H9 (cell line): ENCODE measurements around the gene TUFT1. TPM values are rescaled to one million over a fixed set of nuclear protein-coding genes. Genes with fewer than 3 reads are reported as not detected.

Source experiments
- DNase-seq: peaks from one replicate; pipeline ENCODE4 v3.0.0-alpha.2; 2017
- H2AFZ ChIP-seq: one replicate; pipeline ENCODE4 v1.6.1; 2013; ENCODE audit warnings: mild to moderate bottlenecking, low read length, control low read depth, moderate library complexity
- H2AK5ac ChIP-seq: 2 replicates; pipeline ENCODE4 v1.6.1; 2013; ENCODE audit warnings: low read length, control low read depth, mixed read lengths; ENCODE audit not compliant: insufficient read length
- H2BK120ac ChIP-seq: one replicate; pipeline ENCODE4 v1.6.1; 2013; ENCODE audit warnings: low read depth, mild to moderate bottlenecking, low read length, control low read depth, inconsistent platforms; ENCODE audit not compliant: poor library complexity, severe bottlenecking
- H2BK12ac ChIP-seq: 2 replicates; pipeline ENCODE4 v1.6.1; 2013; ENCODE audit warnings: low read length, control low read depth, mixed read lengths, low read depth; ENCODE audit not compliant: insufficient read length
- H2BK15ac ChIP-seq: 2 replicates; pipeline ENCODE4 v1.6.1; 2013; ENCODE audit warnings: low read depth, low read length, control low read depth
- H2BK20ac ChIP-seq: one replicate; pipeline ENCODE4 v1.6.1; 2013; ENCODE audit warnings: low read depth, mild to moderate bottlenecking, low read length, control low read depth, inconsistent platforms; ENCODE audit not compliant: poor library complexity, severe bottlenecking
- H2BK5ac ChIP-seq: 2 replicates; pipeline ENCODE4 v1.6.1; 2013; ENCODE audit warnings: low read length, control low read depth, mixed read lengths; ENCODE audit not compliant: insufficient read length
- H3K14ac ChIP-seq: 2 replicates; pipeline ENCODE4 v1.6.1; 2013; ENCODE audit warnings: low read length, control low read depth; ENCODE audit not compliant: insufficient read depth
- H3K18ac ChIP-seq: 2 replicates; pipeline ENCODE4 v1.6.1; 2013; ENCODE audit warnings: low read depth, mild to moderate bottlenecking, mixed read lengths, low read length, control low read depth; ENCODE audit not compliant: insufficient read length
- H3K23ac ChIP-seq: 2 replicates; pipeline ENCODE4 v1.6.1; 2013; ENCODE audit warnings: low read length, control low read depth, mixed read lengths, low read depth; ENCODE audit not compliant: insufficient read length
- H3K23me2 ChIP-seq: 2 replicates; pipeline ENCODE4 v1.6.1; 2013; ENCODE audit warnings: low read depth, mild to moderate bottlenecking, mixed read lengths, low read length, control low read depth; ENCODE audit not compliant: insufficient read length, poor library complexity, severe bottlenecking
- H3K27ac ChIP-seq: 2 replicates; pipeline ENCODE4 v1.5.1; 2013; ENCODE audit warnings: low read length, control low read depth, mixed read lengths, low read depth; ENCODE audit not compliant: insufficient read length
- H3K27me3 ChIP-seq: 2 replicates; pipeline ENCODE4 v1.6.1; 2013; ENCODE audit warnings: low read length, control low read depth, inconsistent platforms; ENCODE audit not compliant: insufficient read depth
- H3K4ac ChIP-seq: 2 replicates; pipeline ENCODE4 v1.6.1; 2013; ENCODE audit warnings: low read depth, mild to moderate bottlenecking, control low read depth, inconsistent platforms, low read length, moderate library complexity
- H3K4me1 ChIP-seq: 2 replicates; pipeline ENCODE4 v1.6.1; 2013; ENCODE audit warnings: low read length, control low read depth, inconsistent platforms; ENCODE audit not compliant: insufficient read depth
- H3K4me2 ChIP-seq: 2 replicates; pipeline ENCODE4 v1.6.1; 2013; ENCODE audit warnings: low read length, control low read depth, mixed read lengths; ENCODE audit not compliant: insufficient read length, insufficient read depth
- H3K56ac ChIP-seq: 2 replicates; pipeline ENCODE4 v1.6.1; 2013; ENCODE audit warnings: low read depth, mild to moderate bottlenecking, mixed read lengths, low read length, control low read depth; ENCODE audit not compliant: insufficient read length
- H3K79me1 ChIP-seq: 2 replicates; pipeline ENCODE4 v1.6.1; 2013; ENCODE audit warnings: low read depth, mild to moderate bottlenecking, moderate library complexity, low read length, control low read depth, inconsistent platforms; ENCODE audit not compliant: insufficient read depth, poor library complexity, severe bottlenecking
- H3K79me2 ChIP-seq: 2 replicates; pipeline ENCODE4 v1.6.1; 2013; ENCODE audit warnings: low read length, control low read depth, inconsistent platforms; ENCODE audit not compliant: insufficient read depth
- H3K9ac ChIP-seq: 2 replicates; pipeline ENCODE4 v1.6.1; 2013; ENCODE audit warnings: low read length, control low read depth, mixed read lengths; ENCODE audit not compliant: insufficient read length; ENCODE audit errors: extremely low read depth
- H3K9me3 ChIP-seq: one replicate; pipeline ENCODE4 v1.6.1; 2013; ENCODE audit warnings: low read depth, low read length, inconsistent platforms; ENCODE audit not compliant: control insufficient read depth
- H3T11ph ChIP-seq: one replicate; pipeline ENCODE4 v1.6.1; 2013; ENCODE audit warnings: mild to moderate bottlenecking, low read length, control low read depth, inconsistent platforms
- H4K20me1 ChIP-seq: one replicate; pipeline ENCODE4 v1.6.1; 2013; ENCODE audit not compliant: control insufficient read depth, insufficient read length, insufficient read depth
- H4K5ac ChIP-seq: 2 replicates; pipeline ENCODE4 v1.6.1; 2013; ENCODE audit warnings: low read depth, mild to moderate bottlenecking, mixed read lengths, low read length, control low read depth; ENCODE audit not compliant: insufficient read length
- H4K8ac ChIP-seq: replicated peaks from 2 replicates; pipeline ENCODE4 v1.6.1; 2013; ENCODE audit warnings: low read length, control low read depth, mixed read lengths, low read depth; ENCODE audit not compliant: insufficient read length
- H4K91ac ChIP-seq: 2 replicates; pipeline ENCODE4 v1.6.1; 2013; ENCODE audit warnings: low read depth, mild to moderate bottlenecking, moderate library complexity, mixed read lengths, low read length, control low read depth; ENCODE audit not compliant: insufficient read length
- H3K27ac Mint-ChIP-seq, 3 experiments: 2 replicates in 2 of 3; 3 replicates in 1 of 3; pipeline ENCODE4 v1.8.0; 2020 to 2021; ENCODE audit warnings: mixed read lengths in 3 of 3, mild to moderate bottlenecking in 1 of 3, moderate library complexity in 1 of 3
- H3K27me3 Mint-ChIP-seq: 2 replicates; pipeline ENCODE4 v1.8.0; 2021; ENCODE audit warnings: low read depth, mild to moderate bottlenecking, moderate library complexity, mixed read lengths
- H3K36me3 Mint-ChIP-seq, 3 experiments: 2 replicates in 2 of 3; 3 replicates in 1 of 3; pipeline ENCODE4 v1.8.0; 2020 to 2021; ENCODE audit warnings: low read depth in 3 of 3, mixed read lengths in 3 of 3; ENCODE audit not compliant: insufficient read depth in 1 of 3
- H3K4me1 Mint-ChIP-seq, 2 experiments: 2 replicates each; pipeline ENCODE4 v1.8.0; 2020; ENCODE audit warnings: mixed read lengths in 2 of 2
- H3K4me3 Mint-ChIP-seq, 2 experiments: 2 replicates in 1 of 2; 3 replicates in 1 of 2; pipeline ENCODE4 v1.8.0; 2020 to 2021; ENCODE audit warnings: mild to moderate bottlenecking in 2 of 2, mixed read lengths in 2 of 2, moderate library complexity in 1 of 2
- H3K9me3 Mint-ChIP-seq, 2 experiments: 2 replicates in 1 of 2; 3 replicates in 1 of 2; pipeline ENCODE4 v1.8.0; 2020; ENCODE audit warnings: mild to moderate bottlenecking in 2 of 2, mixed read lengths in 2 of 2, moderate library complexity in 1 of 2
- WGBS: extraction: QIAGEN DNeasy Blood & Tissue Kit; methylation state at CpG from one replicate; pipeline ENCODE4 v1.1.7; 2013; ENCODE audit warnings: missing lambda C conversion rate, low lambda C conversion rate, mixed read lengths; ENCODE audit not compliant: insufficient read length; ENCODE audit errors: extremely low coverage; 5-methylcytosine and 5-hydroxymethylcytosine counted together
- total RNA-seq: library from RNA; stranded (reverse); gene quantifications from 2 replicates; pipeline ENCODE4 v1.2.1, GENCODE V29; 2021
- TF ChIP-seq, protein P1 (sequence below): fragments of 200-600 bp; sonication (generic); conservative IDR thresholded peaks from 3 replicates; pipeline ENCODE4 v1.8.0; 2021; ENCODE audit warnings: antibody characterized with exemption, mild to moderate bottlenecking

TUFT1 gene
- total RNA-seq, 1 experiment from 2014 or later = 6.2 TPM

DNA sequence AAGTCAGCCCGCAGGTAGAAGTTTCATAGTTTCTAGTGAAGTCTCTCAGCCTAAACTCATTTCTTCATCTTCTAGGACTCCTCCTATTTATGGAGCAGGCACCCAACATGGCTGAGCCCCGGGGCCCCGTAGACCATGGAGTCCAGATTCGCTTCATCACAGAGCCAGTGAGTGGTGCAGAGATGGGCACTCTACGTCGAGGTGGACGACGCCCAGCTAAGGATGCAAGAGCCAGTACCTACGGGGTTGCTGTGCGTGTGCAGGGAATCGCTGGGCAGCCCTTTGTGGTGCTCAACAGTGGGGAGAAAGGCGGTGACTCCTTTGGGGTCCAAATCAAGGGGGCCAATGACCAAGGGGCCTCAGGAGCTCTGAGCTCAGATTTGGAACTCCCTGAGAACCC lies 21.7 kb upstream of the TUFT1 start:
- WGBS = no CpG with 5 or more reads among the region's 12 CpGs
- TF ChIP-seq, protein P1, sequence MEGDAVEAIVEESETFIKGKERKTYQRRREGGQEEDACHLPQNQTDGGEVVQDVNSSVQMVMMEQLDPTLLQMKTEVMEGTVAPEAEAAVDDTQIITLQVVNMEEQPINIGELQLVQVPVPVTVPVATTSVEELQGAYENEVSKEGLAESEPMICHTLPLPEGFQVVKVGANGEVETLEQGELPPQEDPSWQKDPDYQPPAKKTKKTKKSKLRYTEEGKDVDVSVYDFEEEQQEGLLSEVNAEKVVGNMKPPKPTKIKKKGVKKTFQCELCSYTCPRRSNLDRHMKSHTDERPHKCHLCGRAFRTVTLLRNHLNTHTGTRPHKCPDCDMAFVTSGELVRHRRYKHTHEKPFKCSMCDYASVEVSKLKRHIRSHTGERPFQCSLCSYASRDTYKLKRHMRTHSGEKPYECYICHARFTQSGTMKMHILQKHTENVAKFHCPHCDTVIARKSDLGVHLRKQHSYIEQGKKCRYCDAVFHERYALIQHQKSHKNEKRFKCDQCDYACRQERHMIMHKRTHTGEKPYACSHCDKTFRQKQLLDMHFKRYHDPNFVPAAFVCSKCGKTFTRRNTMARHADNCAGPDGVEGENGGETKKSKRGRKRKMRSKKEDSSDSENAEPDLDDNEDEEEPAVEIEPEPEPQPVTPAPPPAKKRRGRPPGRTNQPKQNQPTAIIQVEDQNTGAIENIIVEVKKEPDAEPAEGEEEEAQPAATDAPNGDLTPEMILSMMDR = no peak
- no peak overlapping the region for H2AFZ ChIP-seq
- Mint-ChIP-seq H3K4me3 (no peak overlapping the region), H3K27me3 (no peaks in the 10 kb centered on the region), H3K27ac (peak overlapping the region in 2 of 3 experiments; percentile 50 to 85; a peak in 1 of 7 replicates), H3K36me3 (peaks cover 10 to 36% (median 35%) of the 10 kb centered on the region in 3 experiments), H3K4me1 (peaks cover 24 to 37% of the 10 kb centered on the region in 2 experiments), H3K9me3 (no peaks in the 10 kb centered on the region)
- H2BK12ac ChIP-seq = no peak overlapping the region
- no peak overlapping the region for H2AK5ac ChIP-seq
- no peaks in the 10 kb centered on the region for H3K23me2 ChIP-seq
- H3K4ac ChIP-seq = no peak overlapping the region
- DNase-seq = no peak
- no peaks in the 10 kb centered on the region for H3K9me3 ChIP-seq
- no peak overlapping the region for H4K8ac ChIP-seq
- no peak overlapping the region for H3K27ac ChIP-seq
- peaks cover 10% of the 10 kb centered on the region; the same call in 1 of the 2 replicates for H3K4me1 ChIP-seq
- no peak overlapping the region for H3K9ac ChIP-seq
- no peak overlapping the region for H3K18ac ChIP-seq
- H4K20me1 ChIP-seq = no peaks in the 10 kb centered on the region
- H3T11ph ChIP-seq = no peak overlapping the region
- H3K4me2 ChIP-seq = no peak overlapping the region
- H3K23ac ChIP-seq = no peak overlapping the region
- no peak overlapping the region for H4K91ac ChIP-seq
- no peak overlapping the region for H2BK120ac ChIP-seq
- H3K27me3 ChIP-seq = no peaks in the 10 kb centered on the region
- H2BK20ac ChIP-seq = no peak overlapping the region
- H3K56ac ChIP-seq = no peak overlapping the region
- no peak overlapping the region for H3K14ac ChIP-seq
- H2BK15ac ChIP-seq = no peak overlapping the region
- H3K79me2 ChIP-seq = peaks cover 2% of the 10 kb centered on the region; the same call in 1 of the 2 replicates
- H3K79me1 ChIP-seq = peaks cover 5% of the 10 kb centered on the region
- H4K5ac ChIP-seq = no peak overlapping the region
- no peak overlapping the region for H2BK5ac ChIP-seq
